ENCODE data around the gene R3HDML. TPM values are rescaled to one million over a fixed set of nuclear protein-coding genes. Genes with fewer than 3 reads are reported as not detected.

R3HDML gene
- total and polyA plus RNA-seq, 9 donors = not detected

DNA sequence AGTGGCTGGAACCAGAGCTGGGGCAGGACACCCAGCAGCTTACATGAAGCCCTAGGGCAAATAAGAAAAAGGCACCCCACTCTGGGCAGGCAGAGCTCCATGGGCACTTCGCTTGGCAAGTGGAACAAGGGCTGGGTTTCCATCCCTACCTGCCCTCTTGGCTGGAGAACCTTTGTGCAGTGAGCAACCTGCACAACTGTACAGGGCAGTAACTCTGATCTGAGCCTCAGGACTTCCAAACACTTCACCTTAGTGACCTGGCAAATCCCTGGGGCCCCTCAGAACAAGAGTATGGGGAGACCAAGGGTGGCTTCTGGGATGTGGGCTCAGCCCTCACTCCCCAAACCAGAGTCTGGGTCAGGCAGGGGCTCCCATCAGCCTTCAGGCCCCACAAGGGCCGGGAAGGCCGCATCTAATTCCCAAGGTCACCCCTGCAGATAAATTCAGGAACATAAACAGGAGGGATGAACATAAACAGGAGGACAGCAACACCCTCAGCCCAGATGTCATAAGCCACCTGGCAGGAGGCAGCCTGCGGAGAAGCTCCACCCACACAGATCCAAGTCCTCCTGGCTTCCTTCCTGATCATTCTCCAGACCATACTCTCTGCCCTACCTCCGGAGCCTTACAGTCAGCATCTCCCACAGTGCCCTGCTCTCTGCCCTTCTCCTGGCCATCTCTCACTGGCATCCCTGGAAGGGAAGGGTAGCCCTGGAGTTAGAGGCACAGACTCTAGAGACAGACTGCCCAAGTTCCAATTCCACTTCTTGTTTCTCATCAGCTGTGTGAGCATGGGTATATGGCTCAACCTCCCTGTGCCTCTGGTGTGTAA lies 56.1 kb downstream of the R3HDML start:
- H3K27ac ChIP-seq = peak overlapping the region in 1 of 2 donors; percentile 32
- no peaks in the 10 kb centered on the region for H3K36me3 ChIP-seq
- WGBS, 3 donors = 27 to 47% (median 32%) methylated on average over 5 of the region's 5 CpGs
- peaks cover 19% of the 10 kb centered on the region for H3K4me1 ChIP-seq (ENCODE audit: insufficient read depth)
- intact Hi-C loops (cut with DNase I) = loop anchor here in 1 of 4 donors (10.0 kb wide), 1 partner anchor 222 kb away; no protein-coding TSS in a partner anchor
- H3K9me3 ChIP-seq = no peaks in the 10 kb centered on the region
- TF ChIP-seq, protein P1, sequence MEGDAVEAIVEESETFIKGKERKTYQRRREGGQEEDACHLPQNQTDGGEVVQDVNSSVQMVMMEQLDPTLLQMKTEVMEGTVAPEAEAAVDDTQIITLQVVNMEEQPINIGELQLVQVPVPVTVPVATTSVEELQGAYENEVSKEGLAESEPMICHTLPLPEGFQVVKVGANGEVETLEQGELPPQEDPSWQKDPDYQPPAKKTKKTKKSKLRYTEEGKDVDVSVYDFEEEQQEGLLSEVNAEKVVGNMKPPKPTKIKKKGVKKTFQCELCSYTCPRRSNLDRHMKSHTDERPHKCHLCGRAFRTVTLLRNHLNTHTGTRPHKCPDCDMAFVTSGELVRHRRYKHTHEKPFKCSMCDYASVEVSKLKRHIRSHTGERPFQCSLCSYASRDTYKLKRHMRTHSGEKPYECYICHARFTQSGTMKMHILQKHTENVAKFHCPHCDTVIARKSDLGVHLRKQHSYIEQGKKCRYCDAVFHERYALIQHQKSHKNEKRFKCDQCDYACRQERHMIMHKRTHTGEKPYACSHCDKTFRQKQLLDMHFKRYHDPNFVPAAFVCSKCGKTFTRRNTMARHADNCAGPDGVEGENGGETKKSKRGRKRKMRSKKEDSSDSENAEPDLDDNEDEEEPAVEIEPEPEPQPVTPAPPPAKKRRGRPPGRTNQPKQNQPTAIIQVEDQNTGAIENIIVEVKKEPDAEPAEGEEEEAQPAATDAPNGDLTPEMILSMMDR (IDR thresholded peaks at IDR 0.05) = no peak
- no peak for TF ChIP-seq POLR2A (IDR thresholded peaks at IDR 0.05)
- TF ChIP-seq EP300 (IDR thresholded peaks at IDR 0.05) = no peak
- no peaks in the 10 kb centered on the region for H3K27me3 ChIP-seq
- H3K4me3 ChIP-seq = no peak overlapping the region
- peak in 3 of 5 donors; percentile 58 to 72 (median 62) for DNase-seq

GRCh38 chr20:44393608-44394451 lies 57.0 kb downstream of the R3HDML start:
- H3K27ac ChIP-seq = peak overlapping the region in 1 of 2 donors; percentile 32

GRCh38 chr20:44394452-44394701 lies 57.5 kb downstream of the R3HDML start:
- Histone ChIP-seq H3K36me3 (no peaks in the 10 kb centered on the region), H3K4me3 (no peak overlapping the region), H3K27me3 (no peaks in the 10 kb centered on the region), H3K27ac (peak overlapping the region in 1 of 2 donors; percentile 32), H3K9me3 (no peaks in the 10 kb centered on the region), H3K4me1 (ENCODE audit: insufficient read depth) (peaks cover 16% of the 10 kb centered on the region)
- 17 to 39% (median 20%) methylated on average over 2 of the region's 2 CpGs for WGBS, 3 donors
- intact Hi-C loops (cut with DNase I) = loop anchor here in 1 of 4 donors (10.0 kb wide), 1 partner anchor 220 kb away; no protein-coding TSS in a partner anchor
- no peak for TF ChIP-seq EP300 (IDR thresholded peaks at IDR 0.05)
- TF ChIP-seq, protein P1 (IDR thresholded peaks at IDR 0.05) = no peak
- no peak for TF ChIP-seq POLR2A (IDR thresholded peaks at IDR 0.05)
- no peak for DNase-seq

More at GRCh38 chr20:44393608-44394451, 57.0 kb downstream of the R3HDML start:
- Histone ChIP-seq H3K27me3 (no peaks in the 10 kb centered on the region), H3K9me3 (no peaks in the 10 kb centered on the region), H3K4me3 (no peak overlapping the region), H3K36me3 (no peaks in the 10 kb centered on the region), H3K4me1 (ENCODE audit: insufficient read depth) (peaks cover 16% of the 10 kb centered on the region)
- DNase-seq = no peak
- intact Hi-C loops (cut with DNase I) = loop anchor here in 1 of 4 donors (10.0 kb wide), 1 partner anchor 221 kb away; no protein-coding TSS in a partner anchor
- TF ChIP-seq EP300 (IDR thresholded peaks at IDR 0.05) = no peak
- TF ChIP-seq, protein P1 (IDR thresholded peaks at IDR 0.05) = no peak
- no peak for TF ChIP-seq POLR2A (IDR thresholded peaks at IDR 0.05)
- 65 to 73% (median 69%) methylated on average over 9 of the region's 9 CpGs for WGBS, 3 donors

DNA sequence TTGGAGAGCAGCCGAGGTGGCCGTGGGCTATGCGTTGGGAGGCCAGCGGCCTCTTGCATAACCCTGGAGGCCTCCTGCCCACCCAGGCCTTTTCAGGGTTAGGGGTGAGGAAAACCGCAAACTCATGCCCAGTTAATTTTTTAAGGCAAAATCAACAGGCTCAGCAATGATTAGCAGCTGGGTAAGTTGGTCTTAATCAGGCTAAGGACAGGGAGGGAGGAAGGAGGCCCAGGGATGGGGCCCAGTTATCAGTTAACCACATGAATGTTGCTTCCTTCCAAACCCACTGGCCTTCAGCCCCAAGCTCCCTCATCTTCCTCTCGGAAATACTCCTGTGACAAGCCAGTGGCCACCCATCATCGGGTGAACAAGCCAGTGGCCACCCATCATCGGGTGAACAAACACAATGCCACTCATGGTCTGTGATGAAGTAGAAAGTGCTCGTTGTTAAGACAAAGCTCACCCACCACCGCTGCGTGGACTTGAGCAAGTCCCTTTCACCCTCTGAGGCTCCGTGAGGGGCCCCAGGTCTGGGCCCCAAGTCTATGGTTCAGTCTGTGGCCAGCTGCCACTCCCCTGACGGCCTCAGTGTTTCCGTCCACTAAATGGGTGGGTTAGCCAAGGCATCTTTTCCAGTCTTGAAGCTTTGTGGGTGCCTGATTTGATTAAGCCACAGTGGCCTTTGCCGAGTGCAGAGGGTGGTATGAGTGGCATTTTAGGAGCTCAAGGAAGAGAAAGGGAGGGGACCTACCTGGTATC lies 58.0 kb downstream of the R3HDML start:
- TF ChIP-seq, protein P1 (IDR thresholded peaks at IDR 0.05) = no peak
- H3K9me3 ChIP-seq = no peaks in the 10 kb centered on the region
- peaks cover 16% of the 10 kb centered on the region for H3K4me1 ChIP-seq (ENCODE audit: insufficient read depth)
- H3K36me3 ChIP-seq = no peaks in the 10 kb centered on the region
- intact Hi-C loops (cut with DNase I) = loop anchor here in 1 of 4 donors (10.0 kb wide), 1 partner anchor 220 kb away; no protein-coding TSS in a partner anchor
- WGBS, 3 donors = 52 to 54% (median 53%) methylated on average over 14 to 15 of the region's 15 CpGs
- peak overlapping the region; percentile 21 to 32 for H3K27ac ChIP-seq
- peak; percentile 70 to 86 (median 81) for DNase-seq
- no peak overlapping the region for H3K4me3 ChIP-seq
- H3K27me3 ChIP-seq = no peaks in the 10 kb centered on the region
